NCI-H748 (cell line): ENCODE data around the gene MRPS23.

Experiments
- DNase-seq: peaks from one replicate; lab custom pipeline; 2025; ENCODE audit not compliant: unreplicated experiment; lab: John Stamatoyannopoulos, UW

MRPS23 gene

DNA sequence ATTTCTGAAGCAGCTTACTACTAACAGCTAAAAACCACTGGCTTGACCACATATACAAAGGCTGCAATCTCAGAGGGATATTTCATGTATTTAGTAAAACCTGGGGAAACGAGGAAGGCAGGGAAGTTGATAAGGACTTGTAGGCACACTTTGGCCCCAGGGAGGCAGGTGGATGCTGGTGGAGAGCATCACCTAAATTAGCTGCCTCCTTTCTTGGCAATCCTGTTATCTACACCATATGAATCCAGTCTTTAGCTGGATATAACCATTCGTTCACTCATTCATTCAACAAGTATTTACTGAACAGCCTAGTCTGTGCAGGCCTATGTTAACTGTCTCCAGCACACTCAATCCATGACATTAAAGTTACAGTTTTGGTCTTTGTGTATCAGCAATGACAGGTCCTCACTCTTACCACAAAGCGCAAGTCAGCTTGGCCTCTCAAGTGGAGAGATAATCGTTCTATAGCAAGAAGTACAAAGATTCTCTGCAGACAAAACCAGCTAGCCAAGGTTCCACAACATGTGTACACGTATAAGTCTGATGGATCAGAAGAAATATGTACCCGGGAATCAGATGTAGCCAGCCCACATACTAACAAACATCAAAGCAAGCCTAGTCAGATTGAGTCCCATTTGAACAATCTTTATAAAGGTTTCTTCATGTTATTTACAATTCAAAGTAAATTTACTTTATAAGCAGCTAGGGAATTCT is 10.8 kb downstream of the MRPS23 start:
- DNase-seq = no peak

DNA sequence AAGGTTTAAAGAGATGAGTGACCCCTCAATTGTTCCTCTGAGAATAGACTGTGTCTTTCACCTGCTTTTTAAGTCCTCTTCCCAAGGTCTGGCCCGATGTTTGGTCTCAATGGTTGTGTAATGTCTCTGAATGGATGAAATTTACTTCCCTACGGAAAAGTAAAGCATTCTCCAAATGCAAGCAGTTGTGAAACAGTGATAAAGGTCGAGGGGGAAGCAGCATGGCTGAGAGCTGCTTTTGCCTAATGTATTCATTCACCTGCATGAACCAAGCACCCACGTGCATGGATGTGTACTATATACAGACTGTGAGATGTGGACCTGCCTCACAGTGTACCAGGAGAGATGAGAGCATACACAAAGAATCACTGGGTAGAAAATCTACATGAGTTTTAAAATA is 11.4 kb downstream of the MRPS23 start:
- no peak for DNase-seq

DNA sequence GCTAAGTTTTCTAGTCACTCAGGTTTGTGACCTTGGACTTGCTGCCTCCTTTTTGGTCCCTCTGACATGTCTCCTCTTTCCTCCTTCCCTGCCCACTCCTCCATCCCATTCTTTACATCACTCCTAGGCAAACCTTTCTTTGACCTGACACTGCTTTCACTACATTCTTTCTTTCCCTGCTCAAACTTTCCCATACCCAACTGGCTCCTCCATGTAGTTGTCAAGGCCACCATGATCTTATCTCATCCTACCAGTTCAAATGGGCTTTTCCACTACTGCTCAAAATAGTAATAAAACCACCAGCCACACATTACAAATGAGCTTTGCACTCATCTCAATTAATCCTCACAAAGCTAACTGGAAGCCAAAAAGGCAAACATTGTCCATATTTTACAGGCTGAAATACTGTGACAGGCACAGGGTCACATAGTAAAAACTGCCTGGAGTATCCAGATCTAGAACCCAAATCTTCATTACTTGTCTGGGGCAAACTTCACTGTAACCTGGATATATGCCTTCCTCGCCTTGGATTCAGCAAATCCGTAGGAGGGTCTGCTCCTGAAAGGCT is 14.4 kb downstream of the MRPS23 start:
- no peak for DNase-seq

DNA sequence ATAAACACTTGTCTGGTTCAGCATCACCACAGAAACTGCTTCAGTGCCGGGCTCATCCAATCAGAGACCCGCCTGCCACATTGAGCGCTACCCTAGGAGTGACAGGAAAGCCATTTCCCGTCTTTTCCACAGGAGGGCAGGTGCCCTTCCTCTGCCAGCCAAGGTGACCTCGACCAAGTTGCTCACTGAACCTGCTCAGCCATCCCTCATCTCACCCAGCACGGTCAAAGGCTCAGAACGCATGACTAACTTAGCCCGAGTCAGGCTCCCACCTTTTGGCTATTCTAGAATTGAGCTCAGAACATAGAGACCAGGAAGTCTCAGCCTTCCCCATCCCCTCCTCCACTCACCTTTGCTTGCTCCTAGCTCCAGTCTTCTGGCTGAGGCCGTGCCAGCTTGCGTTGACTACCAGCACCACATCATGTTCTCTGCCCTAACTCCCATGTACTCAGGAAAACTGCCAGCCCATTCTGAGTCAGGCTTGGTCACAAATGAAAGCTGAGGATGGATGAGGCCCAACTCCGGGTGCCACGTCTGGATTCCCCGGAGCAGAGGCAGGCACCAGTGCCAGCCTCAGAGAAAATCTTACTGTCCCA is 15.6 kb downstream of the MRPS23 start:
- peak; percentile 68 for DNase-seq

DNA sequence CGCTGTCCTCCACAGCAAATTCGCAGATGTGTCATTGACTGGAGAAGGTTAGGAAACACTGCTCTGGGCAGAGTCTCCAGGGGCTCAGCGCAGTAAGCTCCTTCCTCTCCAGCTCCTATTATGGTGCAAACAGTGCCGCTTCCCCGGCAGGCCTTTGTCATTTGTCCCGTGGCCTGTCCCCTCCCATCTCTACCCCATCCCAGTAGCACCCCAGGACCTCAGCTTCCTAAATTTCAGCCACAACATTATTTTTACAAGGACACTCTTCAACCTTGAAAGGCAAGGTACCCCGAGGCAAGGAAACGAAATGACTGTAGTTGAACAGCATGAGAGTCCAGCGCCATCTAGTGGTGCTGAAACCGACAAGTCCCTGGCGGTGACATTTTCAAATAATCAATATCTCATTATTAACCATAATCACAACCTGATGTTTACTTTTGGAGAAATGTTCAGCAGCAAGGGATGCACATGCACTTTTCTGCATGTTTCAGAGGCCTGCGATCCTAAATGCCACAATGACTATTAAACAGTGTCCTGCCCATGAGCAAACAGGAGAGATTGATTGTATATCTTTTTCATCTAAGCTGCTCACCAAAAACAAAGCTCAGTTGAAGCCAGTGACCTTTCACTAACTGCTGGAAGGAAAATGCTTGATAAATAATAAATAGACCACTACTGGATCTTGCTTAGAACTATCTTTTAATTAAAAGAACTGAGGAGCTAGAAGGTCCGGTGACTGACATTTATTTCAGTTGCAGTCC is 16.5 kb downstream of the MRPS23 start:
- DNase-seq = peak; percentile 81

DNA sequence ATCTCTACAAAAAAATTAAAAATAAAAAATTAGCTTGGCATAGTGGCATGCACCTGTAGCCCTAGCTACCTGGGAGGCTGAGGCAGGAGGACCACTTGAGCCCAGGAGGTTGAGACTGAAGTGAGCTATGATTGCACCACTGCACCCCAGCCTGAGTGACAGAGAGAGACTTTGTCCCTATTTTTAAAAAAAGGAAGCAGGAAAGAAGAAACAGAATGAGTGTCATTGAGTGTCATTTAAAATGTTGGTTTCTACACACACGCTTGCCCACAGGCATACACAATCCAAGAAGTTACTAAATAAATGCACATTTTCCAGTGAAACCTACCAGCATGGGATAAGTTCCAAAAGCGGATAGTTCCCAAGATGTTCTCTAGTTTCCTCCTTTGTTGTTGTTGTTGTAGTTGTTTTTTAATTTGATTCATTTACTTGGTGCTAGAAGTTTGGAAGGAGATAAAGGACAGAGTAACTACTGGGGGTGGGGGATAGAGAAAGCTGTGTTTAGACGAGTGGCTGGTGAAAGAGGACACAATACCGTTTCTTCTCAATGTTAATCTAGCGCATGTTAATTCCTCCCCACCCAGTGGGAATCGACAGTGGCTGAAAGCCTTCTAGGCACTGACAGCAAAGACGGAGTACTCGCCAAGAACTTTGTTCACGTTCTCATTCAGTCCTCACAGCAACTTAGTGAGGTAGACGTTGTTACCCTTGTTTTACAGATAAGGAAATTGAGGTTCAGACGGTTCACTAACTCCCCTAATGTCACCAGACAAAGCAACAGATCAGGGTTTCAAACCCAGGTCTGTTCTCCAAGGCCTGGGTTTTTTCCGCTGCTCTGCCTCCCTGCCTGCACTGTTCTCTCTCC is 17.3 kb downstream of the MRPS23 start:
- no peak for DNase-seq

DNA sequence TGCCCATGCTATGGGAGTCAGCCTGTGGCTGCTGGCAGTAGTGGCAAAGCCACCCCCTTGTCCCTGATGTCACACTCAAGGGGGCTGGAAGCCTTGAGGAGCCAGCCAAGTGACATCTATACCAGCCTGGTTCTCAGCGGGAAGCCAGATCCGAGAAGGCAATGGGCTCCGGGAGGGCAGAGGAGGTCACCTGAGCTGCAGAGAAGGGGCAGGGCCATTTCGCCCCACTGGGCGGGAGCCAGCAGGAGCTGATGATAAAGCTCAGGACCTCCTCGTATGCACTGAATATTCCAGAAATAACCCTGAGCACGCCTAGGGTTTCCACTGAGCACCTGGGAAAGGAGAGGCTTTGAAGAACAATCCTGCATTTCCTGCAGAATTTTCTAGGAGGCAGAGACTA is 19.0 kb downstream of the MRPS23 start:
- DNase-seq = no peak

DNA sequence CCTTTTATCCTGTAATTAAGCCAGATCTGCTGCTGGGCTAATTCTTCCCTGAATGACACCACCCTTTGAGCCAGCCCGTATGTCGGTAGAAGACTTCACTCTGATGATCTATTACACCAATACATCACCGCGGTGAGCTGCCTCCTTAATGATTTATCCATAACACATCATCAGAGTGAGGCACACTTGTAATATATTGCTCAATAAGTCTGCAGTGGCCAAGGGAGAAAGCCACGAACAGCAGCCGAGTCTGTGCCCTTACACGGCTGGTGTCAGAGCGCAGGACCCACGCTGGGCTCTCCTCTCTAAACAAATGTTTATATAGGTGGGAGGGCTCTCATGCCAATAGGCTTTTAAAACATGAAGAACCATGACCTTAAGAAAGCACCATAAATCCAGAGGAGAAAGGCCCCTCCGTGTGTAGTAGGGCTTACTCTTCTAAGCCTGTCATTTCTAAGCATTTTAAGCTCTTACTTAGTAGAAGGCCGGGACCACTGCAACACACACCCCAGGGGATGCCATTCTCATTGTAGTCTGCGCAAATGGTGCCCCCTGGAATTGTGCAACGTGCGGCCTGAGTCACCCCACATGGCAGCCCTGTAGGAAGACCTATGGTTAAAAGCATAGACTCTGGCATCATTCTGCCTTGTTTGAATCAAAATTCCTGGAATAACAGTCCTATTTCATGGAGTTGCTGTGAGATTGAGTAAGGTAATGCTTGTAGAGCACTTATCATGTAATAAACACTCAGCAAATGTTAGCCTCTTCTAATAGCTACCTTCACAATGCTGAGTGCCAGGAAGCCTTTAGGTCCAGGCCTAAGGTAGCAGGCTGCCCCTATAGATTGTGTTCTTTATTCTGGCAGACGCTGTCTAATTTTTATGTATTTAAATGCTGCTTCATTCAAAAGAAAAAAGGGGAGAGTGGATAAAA is 26.1 kb downstream of the MRPS23 start:
- DNase-seq = peak; percentile 79

DNA sequence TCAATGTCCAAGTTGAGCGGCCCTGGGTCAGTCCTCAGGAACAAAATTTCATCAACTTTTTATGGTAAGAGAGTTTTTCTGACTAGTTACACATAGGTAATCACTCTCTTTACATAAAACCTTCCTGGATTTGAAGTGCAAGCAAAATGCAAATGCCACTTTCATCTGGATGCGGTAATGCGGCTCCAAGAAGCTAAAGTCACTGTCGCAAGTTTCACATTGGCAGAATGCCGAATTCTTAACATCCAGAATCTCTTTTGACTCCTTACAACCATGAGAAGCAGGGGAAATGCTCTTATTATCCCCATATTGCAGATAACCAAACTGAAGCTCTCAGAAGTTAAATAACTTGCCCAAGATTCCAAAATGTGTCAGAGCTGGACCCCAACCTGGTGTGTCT is 30.0 kb downstream of the MRPS23 start:
- no peak for DNase-seq

DNA sequence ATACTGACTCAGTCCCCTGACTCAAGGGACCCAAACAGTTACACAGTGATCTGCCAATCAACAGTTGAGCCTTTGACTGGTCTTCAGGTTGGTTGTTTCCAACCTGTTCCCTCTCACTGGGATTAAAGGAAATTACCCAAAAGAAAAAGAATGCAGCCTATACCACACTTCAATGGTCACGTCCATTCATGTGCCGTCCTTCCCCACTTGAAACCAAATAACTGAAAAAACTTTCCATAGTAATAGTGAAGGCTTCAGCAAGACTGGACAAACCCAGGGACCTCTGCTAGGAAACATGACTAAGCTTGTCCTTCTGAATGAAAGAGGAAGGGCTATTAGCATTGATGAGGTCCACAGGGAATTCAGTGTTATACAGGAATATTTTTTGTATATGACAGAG is 30.6 kb downstream of the MRPS23 start:
- no peak for DNase-seq

DNA sequence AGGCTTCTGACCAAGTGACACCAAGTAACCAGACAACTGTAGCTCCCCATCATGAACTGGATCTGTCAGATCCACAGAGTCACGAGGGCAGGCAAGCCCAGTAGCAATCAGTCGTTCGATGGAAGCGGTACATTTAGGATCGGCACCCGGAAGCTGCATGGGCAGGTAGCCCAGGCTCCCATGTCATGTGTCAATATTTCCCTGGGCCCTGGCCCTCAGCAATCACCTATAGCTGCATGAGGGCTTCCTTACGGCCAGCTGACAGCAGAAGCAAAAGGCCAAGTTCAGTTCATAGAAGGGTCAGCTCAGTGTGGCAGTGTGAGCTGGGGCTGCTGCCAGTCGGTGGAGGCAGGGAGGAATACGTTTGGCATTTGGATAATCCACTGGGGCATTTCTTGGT is 31.8 kb downstream of the MRPS23 start:
- DNase-seq = no peak

DNA sequence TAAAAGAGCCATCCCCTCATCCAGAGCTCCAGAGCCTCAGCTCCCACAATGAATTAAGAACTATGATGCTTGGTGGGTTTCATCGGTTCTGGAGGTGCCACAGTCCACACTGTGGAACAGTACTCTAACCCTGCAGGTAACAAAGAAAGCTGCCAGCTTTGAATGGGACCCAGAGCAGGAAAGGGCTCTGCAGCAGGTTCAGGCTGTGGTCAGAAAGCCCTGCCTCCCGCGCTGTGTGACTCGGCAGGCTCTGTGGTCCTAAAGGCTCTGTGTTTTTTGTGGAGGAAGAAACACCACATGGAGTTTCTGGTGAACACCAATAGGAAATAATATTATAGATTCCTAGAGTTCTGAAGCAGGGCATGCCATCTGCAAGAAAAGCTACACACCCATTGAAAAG is 32.5 kb downstream of the MRPS23 start:
- no peak for DNase-seq

DNA sequence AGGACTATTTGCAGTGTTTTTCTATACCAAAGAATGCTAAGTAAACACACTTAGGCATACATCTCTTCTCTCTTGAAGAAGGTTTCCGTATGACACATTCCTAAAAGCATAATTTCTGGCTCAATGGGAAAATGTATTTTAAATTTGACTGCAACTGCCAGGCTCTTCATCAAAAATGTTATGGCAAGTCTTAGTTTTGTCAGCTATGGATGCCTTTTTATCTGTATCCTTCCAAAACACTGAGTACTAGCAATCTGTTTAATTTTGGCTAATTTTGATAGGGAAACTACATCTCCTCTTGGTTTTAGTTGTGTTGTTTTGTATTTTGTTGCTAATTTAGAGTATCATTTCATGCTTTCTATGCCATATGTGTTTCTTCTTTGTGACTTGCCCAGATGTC is 35.4 kb downstream of the MRPS23 start:
- DNase-seq = no peak

DNA sequence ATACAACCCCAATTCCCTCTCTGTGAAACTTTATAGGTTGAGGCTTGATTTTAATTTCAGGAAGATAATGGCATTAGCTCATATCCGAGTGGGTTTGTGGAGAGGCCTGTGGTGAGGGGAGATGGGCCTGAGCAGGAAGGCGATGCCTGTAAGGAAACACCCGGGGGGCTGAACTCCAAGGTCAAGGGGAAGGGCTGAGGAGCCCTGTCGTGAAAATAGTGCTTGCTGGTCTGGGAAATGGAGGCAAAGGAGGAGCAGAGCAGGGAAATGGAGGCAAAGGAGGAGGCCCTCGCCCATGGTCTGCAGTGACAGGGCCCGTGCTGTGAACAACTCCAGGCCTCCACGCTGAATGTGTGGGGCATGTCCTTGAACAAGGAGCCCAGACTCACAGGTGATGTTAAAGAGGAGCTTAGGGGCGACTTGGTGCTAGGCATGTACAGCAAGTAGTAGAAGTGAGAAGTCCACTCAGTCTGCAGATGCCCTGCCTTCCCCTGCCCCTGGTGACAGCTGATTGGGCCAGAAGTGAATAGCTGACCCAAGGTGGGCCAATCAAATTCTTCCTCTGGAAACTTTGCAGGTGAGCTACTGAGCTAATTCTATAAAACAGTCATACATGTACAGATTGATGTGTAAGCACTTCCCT is 38.1 kb downstream of the MRPS23 start:
- peak; percentile 77 for DNase-seq

DNA sequence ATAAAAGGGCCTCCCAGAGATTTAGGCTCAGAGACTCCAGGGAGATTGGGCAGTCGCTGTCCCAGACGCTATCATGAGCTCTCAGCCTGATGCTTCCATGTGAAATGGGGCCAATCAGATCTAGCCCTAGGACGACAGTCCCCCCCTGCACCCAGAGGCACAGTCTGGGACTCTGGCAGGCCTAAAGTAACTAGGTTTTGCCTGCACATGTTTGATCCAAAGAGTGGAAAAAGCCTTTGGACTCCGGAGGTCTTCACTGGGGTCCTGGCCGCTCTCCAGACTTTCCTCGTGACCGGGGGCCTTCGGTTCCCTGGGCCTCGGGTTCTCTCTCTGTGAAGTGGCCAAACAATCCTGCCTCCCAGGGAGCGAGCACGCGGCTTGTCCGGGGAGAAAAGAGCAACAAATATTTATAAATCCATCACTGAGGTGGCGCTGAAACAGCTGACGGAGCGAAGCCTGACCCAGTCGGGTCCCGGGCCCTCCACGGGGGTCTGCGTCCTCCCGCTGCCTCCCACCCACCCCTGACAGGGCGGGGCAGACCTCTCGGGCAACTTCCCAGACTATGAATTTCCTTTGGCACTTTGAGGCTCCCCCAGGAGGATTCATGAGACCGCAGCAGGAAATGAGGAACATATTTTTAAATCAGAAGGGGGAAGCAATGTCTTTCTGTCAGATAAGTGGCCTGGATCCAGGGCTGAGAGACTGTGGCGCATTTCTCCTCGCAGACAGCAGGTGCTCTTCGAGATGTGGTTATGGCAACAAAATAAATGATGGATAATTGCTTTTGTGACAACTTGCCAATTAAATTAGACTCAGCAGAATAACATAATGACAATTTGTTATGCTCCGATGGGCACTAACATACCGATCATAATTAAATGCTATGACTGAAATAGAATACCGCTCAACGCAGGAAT is 38.9 kb downstream of the MRPS23 start:
- DNase-seq = peak; percentile 98

DNA sequence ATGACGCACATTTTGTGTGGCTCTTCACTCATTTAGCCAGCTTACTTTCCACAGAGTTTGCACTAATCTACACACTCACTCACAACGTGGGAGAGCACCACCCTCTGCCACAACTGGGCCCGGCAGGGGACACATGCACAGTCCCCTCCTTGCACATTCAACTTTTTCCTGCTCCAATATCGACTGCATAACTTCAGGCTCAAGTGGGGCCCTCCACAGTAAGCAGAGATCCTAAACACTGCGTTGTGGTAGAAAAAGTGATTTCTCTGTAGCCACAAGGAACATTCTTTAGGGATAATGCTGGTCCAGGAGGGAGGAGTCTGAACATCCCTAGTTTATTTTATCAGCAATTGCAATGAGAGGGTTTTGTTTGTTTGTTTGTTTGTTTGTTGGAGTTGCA is 40.0 kb downstream of the MRPS23 start:
- no peak for DNase-seq

DNA sequence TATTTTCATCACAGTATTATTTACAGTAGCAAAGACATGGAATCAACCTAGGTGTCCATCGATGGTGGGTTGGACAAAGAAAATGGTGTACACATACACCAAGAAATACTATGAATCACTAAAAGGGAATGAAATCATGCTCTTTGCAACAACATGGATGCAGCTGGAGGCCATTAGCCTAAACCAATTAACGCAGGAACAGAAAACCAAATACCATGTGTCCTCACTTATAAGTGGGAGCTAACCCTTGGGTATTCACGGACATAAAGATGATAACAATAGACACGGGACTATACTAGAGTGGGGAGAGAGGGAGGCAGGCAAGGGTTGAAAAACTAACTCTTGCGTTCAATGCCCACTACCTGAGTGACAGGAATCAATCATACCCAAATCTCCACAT is 41.0 kb downstream of the MRPS23 start:
- DNase-seq = peak; percentile 65

DNA sequence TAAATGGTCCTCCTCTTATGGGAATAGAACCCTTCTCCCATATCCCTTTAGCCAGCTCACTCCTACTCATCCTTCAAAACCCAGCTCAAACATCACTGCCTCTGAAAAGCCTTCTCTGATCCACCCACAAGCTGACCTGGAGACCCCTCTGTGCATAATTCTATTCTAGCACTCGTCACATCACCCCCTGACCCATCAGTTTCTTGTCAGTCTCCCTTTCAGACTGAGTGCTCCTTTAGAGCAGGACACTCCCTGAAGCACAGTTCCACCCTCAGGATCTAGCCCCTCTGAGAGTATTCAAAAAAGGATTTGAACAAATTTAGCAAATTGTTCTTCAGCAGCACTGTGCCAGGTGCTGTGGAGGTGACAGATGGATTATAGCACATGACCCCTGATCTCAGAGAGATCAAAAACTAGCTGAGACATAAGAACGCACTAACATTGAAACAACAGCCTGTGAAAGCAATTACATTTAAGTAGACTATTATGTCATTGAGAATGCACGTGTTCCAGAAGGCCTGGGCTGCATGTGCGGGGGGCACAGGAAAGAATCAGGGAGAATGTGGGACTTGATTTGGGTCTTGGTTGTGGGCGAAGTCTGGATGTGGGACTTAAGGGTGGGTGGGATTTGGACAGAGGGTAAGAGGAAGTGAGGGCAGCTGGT is 43.5 kb downstream of the MRPS23 start:
- peak; percentile 90 for DNase-seq
